SK-N-SH treated with all-trans-retinoic acid at 6 μM for 48 hours (cell line): ENCODE results near the gene EDAR.

Experiments
- BACH2 ChIP-seq: fragments of 250-450 bp; sonication (Bioruptor Pico); IDR thresholded peaks from 2 replicates; pipeline ENCODE4 v1.9.0; 2021; ENCODE audit warnings: mild to moderate bottlenecking, borderline replicate concordance
- ZFP3 ChIP-seq: fragments of 250-450 bp; sonication (Bioruptor Pico); IDR thresholded peaks from 2 replicates; pipeline ENCODE4 v1.5.0; 2020; ENCODE audit warnings: mild to moderate bottlenecking, moderate library complexity
- ZNF8 ChIP-seq: fragments of 450-650 bp; formaldehyde crosslinking; IDR thresholded peaks from 2 replicates; pipeline ENCODE4 v1.5.0; 2020; ENCODE audit warnings: mild to moderate bottlenecking, moderate library complexity

- TF ChIP-seq BACH2 (CRISPR knock-in tag) = no peak
- TF ChIP-seq ZNF8 = no peak
- TF ChIP-seq ZFP3 (CRISPR knock-in tag) = no peak
Measured at GRCh38 chr2:108878276-108878675, 110.7 kb downstream of the EDAR start.
